GM19099 (cell line): ENCODE measurements around the gene DOK3.

Experiments
- POLR2A ChIP-seq: IDR thresholded peaks from 3 replicates; pipeline ENCODE4 v1.6.1; 2011; ENCODE audit warnings: low read depth; ENCODE audit not compliant: insufficient read length; ENCODE audit errors: extremely low read depth

Gene DOK3

GRCh38 chr5:177474846-177475562 is 34.6 kb downstream of the DOK3 start:
- TF ChIP-seq POLR2A = no peak

- TF ChIP-seq POLR2A = no peak
Observed at GRCh38 chr5:177474002-177474476, 35.6 kb downstream of the DOK3 start.

GRCh38 chr5:177473443-177474001 is 36.1 kb downstream of the DOK3 start, which contains the start of gene DBN1:
Gene DBN1, minus strand, starts transcription at chr5:177473634. Its CDS starts 113 bp downstream, at chr5:177473521.
- no peak for TF ChIP-seq POLR2A

- TF ChIP-seq POLR2A = peak; percentile 44
Observed at GRCh38 chr5:177472460-177473442, 36.9 kb downstream of the DOK3 start.

GRCh38 chr5:177471610-177472356 is 37.8 kb downstream of the DOK3 start:
- TF ChIP-seq POLR2A = no peak

- no peak for TF ChIP-seq POLR2A
Observed at GRCh38 chr5:177470759-177471536, 38.7 kb downstream of the DOK3 start.

- no peak for TF ChIP-seq POLR2A
Observed at GRCh38 chr5:177469750-177470525, 39.7 kb downstream of the DOK3 start.

GRCh38 chr5:177468685-177469628 is 40.7 kb downstream of the DOK3 start:
- no peak for TF ChIP-seq POLR2A

GRCh38 chr5:177468329-177468684 is 41.3 kb downstream of the DOK3 start:
- no peak for TF ChIP-seq POLR2A

- no peak for TF ChIP-seq POLR2A
Observed at GRCh38 chr5:177467436-177467835, 42.2 kb downstream of the DOK3 start.

- no peak for TF ChIP-seq POLR2A
Observed at GRCh38 chr5:177466861-177467260, 42.8 kb downstream of the DOK3 start.

GRCh38 chr5:177465044-177465443 is 44.6 kb downstream of the DOK3 start:
- TF ChIP-seq POLR2A = no peak
